Upper lobe of left lung (tissue), 4 donors: ENCODE results near the gene ZNF213.

Experiments used
- EP300 ChIP-seq, 4 donors: sonication (generic); formaldehyde crosslinking; IDR thresholded peaks; one replicate each; pipeline ENCODE4 v1.5.1; 2017; ENCODE audit warnings: antibody characterized with exemption in 4 of 4, control low read depth in 2 of 4
- POLR2AphosphoS5 ChIP-seq, 2 donors: sonication (generic); formaldehyde crosslinking; IDR thresholded peaks; one replicate each; pipeline ENCODE4 v1.5.1; 2017; ENCODE audit warnings: antibody characterized with exemption in 2 of 2
- TF ChIP-seq, protein P1 (sequence below), 6 experiments: fragments of 450-650 bp in 4 of 6; fragments of 200-600 bp in 2 of 6; sonication (generic) in 2 of 6; IDR thresholded peaks; one replicate each; pipeline ENCODE4 v1.5.1; 2016 to 2019; ENCODE audit warnings: antibody characterized with exemption in 6 of 6

DNA sequence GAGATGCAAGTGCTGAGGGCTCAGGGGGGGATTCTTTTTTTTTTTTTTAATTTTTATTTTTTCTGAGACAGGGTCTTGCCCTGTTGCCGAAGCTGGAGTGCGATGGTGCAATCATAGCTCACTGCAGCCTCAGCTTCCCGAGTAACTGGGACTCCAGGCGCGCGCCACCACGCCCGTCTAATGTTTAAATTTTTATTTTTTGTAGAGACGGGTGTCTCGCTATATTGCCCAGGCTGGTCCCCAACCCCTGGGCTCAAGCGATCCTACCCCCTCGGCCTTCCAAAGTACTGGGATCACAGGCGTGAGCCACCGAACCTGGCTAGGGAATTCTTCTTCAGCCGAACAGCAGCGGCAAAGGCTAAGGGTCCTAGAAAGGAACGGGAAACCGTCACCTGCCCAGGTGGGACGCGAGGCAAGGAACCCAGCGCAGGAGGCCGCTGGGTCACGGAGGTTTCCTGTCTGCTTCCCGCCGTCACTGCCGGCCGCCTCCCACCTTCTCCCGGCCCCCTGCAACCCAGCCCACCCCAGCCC lies 39.9 kb downstream of the ZNF213 start:
- TF ChIP-seq, protein P1, sequence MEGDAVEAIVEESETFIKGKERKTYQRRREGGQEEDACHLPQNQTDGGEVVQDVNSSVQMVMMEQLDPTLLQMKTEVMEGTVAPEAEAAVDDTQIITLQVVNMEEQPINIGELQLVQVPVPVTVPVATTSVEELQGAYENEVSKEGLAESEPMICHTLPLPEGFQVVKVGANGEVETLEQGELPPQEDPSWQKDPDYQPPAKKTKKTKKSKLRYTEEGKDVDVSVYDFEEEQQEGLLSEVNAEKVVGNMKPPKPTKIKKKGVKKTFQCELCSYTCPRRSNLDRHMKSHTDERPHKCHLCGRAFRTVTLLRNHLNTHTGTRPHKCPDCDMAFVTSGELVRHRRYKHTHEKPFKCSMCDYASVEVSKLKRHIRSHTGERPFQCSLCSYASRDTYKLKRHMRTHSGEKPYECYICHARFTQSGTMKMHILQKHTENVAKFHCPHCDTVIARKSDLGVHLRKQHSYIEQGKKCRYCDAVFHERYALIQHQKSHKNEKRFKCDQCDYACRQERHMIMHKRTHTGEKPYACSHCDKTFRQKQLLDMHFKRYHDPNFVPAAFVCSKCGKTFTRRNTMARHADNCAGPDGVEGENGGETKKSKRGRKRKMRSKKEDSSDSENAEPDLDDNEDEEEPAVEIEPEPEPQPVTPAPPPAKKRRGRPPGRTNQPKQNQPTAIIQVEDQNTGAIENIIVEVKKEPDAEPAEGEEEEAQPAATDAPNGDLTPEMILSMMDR (IDR thresholded peaks at IDR 0.05): no peak
- TF ChIP-seq POLR2AphosphoS5 (IDR thresholded peaks at IDR 0.05) (no peak), EP300 (IDR thresholded peaks at IDR 0.05) (no peak)
